EL (cell line): ENCODE data around the gene TLK2.

ENCODE experiments used
- DNase-seq: peaks from one replicate; pipeline ENCODE4 v3.0.0-alpha.2; 2016

TLK2 gene

GRCh38 chr17:62630365-62631085 lies 151.9 kb downstream of the TLK2 start:
- peak; percentile 50 for DNase-seq

GRCh38 chr17:62631086-62631935 lies 152.7 kb downstream of the TLK2 start:
- DNase-seq, result no peak

GRCh38 chr17:62631936-62632924 lies 153.6 kb downstream of the TLK2 start:
- no peak for DNase-seq

- DNase-seq, result no peak
These were observed 159.2 kb downstream of the TLK2 start for GRCh38 chr17:62637809-62638208.

GRCh38 chr17:62641153-62641552 lies 162.5 kb downstream of the TLK2 start:
- DNase-seq, result no peak

GRCh38 chr17:62641951-62642350 lies 163.3 kb downstream of the TLK2 start:
- no peak for DNase-seq

- DNase-seq, result no peak
These were observed 164.9 kb downstream of the TLK2 start for GRCh38 chr17:62643496-62643895.

- DNase-seq, result no peak
These were observed 166.0 kb downstream of the TLK2 start for GRCh38 chr17:62644487-62645173.

GRCh38 chr17:62648251-62648955 lies 169.8 kb downstream of the TLK2 start:
- DNase-seq, result no peak

- DNase-seq, result no peak
These were observed 170.3 kb downstream of the TLK2 start for GRCh38 chr17:62648956-62649294.

GRCh38 chr17:62649570-62649969 lies 170.9 kb downstream of the TLK2 start:
- no peak for DNase-seq

GRCh38 chr17:62650587-62650986 lies 172.0 kb downstream of the TLK2 start:
- DNase-seq, result no peak

GRCh38 chr17:62652251-62653001 lies 173.8 kb downstream of the TLK2 start:
- DNase-seq, result peak; percentile 92

GRCh38 chr17:62653002-62653825 lies 174.6 kb downstream of the TLK2 start:
- peak; percentile 67 for DNase-seq

- peak; percentile 60 for DNase-seq
These were observed 175.5 kb downstream of the TLK2 start for GRCh38 chr17:62653826-62654761.

GRCh38 chr17:62655656-62656055 lies 177.0 kb downstream of the TLK2 start:
- DNase-seq, result no peak

GRCh38 chr17:62656446-62656845 lies 177.8 kb downstream of the TLK2 start:
- DNase-seq, result no peak

GRCh38 chr17:62657145-62657665 lies 178.6 kb downstream of the TLK2 start:
- DNase-seq, result no peak

- no peak for DNase-seq
These were observed 179.1 kb downstream of the TLK2 start for GRCh38 chr17:62657690-62658089.
